HepG2 (cell line): ENCODE measurements around the gene DDRGK1. TPM values are rescaled to one million over a fixed set of nuclear protein-coding genes. Genes with fewer than 3 reads are reported as not detected.

Source experiments
- AGO2 ChIP-seq: fragments of 200-400 bp; formaldehyde crosslinking; optimal IDR thresholded peaks from 2 replicates; pipeline ENCODE3; 2017; ENCODE audit warnings: mild to moderate bottlenecking, low read depth, low read length, moderate library complexity
- CHD2 ChIP-seq: IDR thresholded peaks from 2 replicates; pipeline ENCODE4 v1.6.1; 2011; ENCODE audit warnings: low read depth, low read length, improper control_type of control experiment
- FOXP1 ChIP-seq, 2 experiments: fragments of 450-650 bp in 1 of 2; IDR thresholded peaks; 2 replicates each; pipeline ENCODE4 v1.6.1; 2017 to 2018; ENCODE audit warnings: antibody characterized with exemption in 1 of 2
- GATAD2A ChIP-seq: IDR thresholded peaks from 2 replicates; pipeline ENCODE4 v1.6.1; 2016
- HES4 ChIP-seq: sonication (generic); formaldehyde crosslinking; IDR thresholded peaks from 2 replicates; pipeline ENCODE4 v1.9.0; 2021; ENCODE audit warnings: mild to moderate bottlenecking, missing genetic modification reagents, borderline replicate concordance
- HIC2 ChIP-seq: sonication (generic); formaldehyde crosslinking; IDR thresholded peaks from 2 replicates; pipeline ENCODE4 v1.9.0; 2022; ENCODE audit warnings: low read depth, missing genetic modification reagents
- IKZF4 ChIP-seq: sonication (generic); formaldehyde crosslinking; IDR thresholded peaks from 2 replicates; pipeline ENCODE4 v1.5.1; 2020; ENCODE audit warnings: borderline replicate concordance, mild to moderate bottlenecking, low read depth, missing genetic modification reagents; ENCODE audit errors: not compliant biosample characterization
- NFIC ChIP-seq: IDR thresholded peaks from 2 replicates; pipeline ENCODE4 v1.6.1; 2012; ENCODE audit warnings: mild to moderate bottlenecking, low read length, inconsistent platforms
- NFKB2 ChIP-seq: sonication (generic); formaldehyde crosslinking; IDR thresholded peaks from 2 replicates; pipeline ENCODE4 v1.4.0; 2020; ENCODE audit warnings: missing genetic modification reagents, borderline replicate concordance
- PAWR ChIP-seq: sonication (generic); formaldehyde crosslinking; IDR thresholded peaks from 2 replicates; pipeline ENCODE4 v1.4.0; 2020; ENCODE audit warnings: missing genetic modification reagents, mild to moderate bottlenecking, borderline replicate concordance
- PCBP2 ChIP-seq: fragments of 200-400 bp; formaldehyde crosslinking; optimal IDR thresholded peaks from 2 replicates; pipeline ENCODE3; 2018; ENCODE audit warnings: low read length, low read depth; ENCODE audit not compliant: poor library complexity, severe bottlenecking
- SP2 ChIP-seq: sonication (generic); formaldehyde crosslinking; IDR thresholded peaks from 2 replicates; pipeline ENCODE4 v1.5.1; 2020; ENCODE audit warnings: mild to moderate bottlenecking, missing genetic modification reagents
- TRIM24 ChIP-seq: sonication (generic); formaldehyde crosslinking; IDR thresholded peaks from 2 replicates; pipeline ENCODE4 v1.8.0; 2022; ENCODE audit warnings: mild to moderate bottlenecking, missing genetic modification reagents
- ZC3H4 ChIP-seq: sonication (generic); formaldehyde crosslinking; IDR thresholded peaks from 2 replicates; pipeline ENCODE4 v1.4.0; 2020; ENCODE audit warnings: missing genetic modification reagents, borderline replicate concordance
- ZHX2 ChIP-seq, 2 experiments: sonication (generic) in 1 of 2; formaldehyde crosslinking in 1 of 2; IDR thresholded peaks; 2 replicates each; pipeline versions ENCODE4 v1.6.1 to v1.9.0; 2014 to 2022; ENCODE audit warnings: antibody characterized with exemption in 1 of 2, borderline replicate concordance in 1 of 2, inconsistent platforms in 1 of 2, low read depth in 1 of 2, missing genetic modification reagents in 1 of 2
- ZNF124 ChIP-seq: sonication (generic); formaldehyde crosslinking; IDR thresholded peaks from 2 replicates; pipeline ENCODE4 v1.4.0; 2020; ENCODE audit warnings: missing genetic modification reagents
- ZNF205 ChIP-seq: IDR thresholded peaks from 2 replicates; pipeline ENCODE4 v1.6.1; 2018; ENCODE audit warnings: missing biosample characterization, missing genetic modification reagents
- ZNF24 ChIP-seq: fragments of 450-650 bp; IDR thresholded peaks from 2 replicates; pipeline ENCODE4 v1.6.1; 2017; ENCODE audit warnings: antibody characterized with exemption, mild to moderate bottlenecking
- ZNF431 ChIP-seq: sonication (generic); formaldehyde crosslinking; IDR thresholded peaks from 2 replicates; pipeline ENCODE4 v1.9.0; 2022; ENCODE audit warnings: missing genetic modification reagents, low read depth, mild to moderate bottlenecking, borderline replicate concordance
- polyA plus RNA-seq, 8 experiments: library from polyadenylated mRNA; depleted of rRNA in 3 of 8; stranded (reverse) in 7 of 8; unstranded in 1 of 8; fragments of >200 nt; fragmentation: Illumina TruSeq in 4 of 8; extraction: Trizol in 4 of 8; gene quantifications; 2 replicates each; pipeline versions ENCODE4 v1.2.1 to v1.2.3, GENCODE V29; 2011 to 2016; ENCODE audit warnings: low read depth in 4 of 8, missing spikeins in 1 of 8, mixed read lengths in 1 of 8; ENCODE audit not compliant: insufficient read depth in 1 of 8
- total RNA-seq, 5 experiments: library from RNA; depleted of rRNA; stranded (reverse); fragments of >200 nt; fragmentation: Illumina TruSeq; extraction: Trizol; gene quantifications; 2 replicates each; pipeline ENCODE4 v1.2.3, GENCODE V29; 2016; ENCODE audit warnings: low read depth in 1 of 5
- TF ChIP-seq, protein P1 (sequence below): sonication (generic); formaldehyde crosslinking; IDR thresholded peaks from 2 replicates; pipeline ENCODE4 v1.4.0; 2020; ENCODE audit warnings: mild to moderate bottlenecking, missing genetic modification reagents

DDRGK1 gene
- total and polyA plus RNA-seq, 2 of the 13 experiments (the other 11 are each of a cell fraction or from before 2014, with no cell fraction given): 96.7 to 149 TPM

DNA sequence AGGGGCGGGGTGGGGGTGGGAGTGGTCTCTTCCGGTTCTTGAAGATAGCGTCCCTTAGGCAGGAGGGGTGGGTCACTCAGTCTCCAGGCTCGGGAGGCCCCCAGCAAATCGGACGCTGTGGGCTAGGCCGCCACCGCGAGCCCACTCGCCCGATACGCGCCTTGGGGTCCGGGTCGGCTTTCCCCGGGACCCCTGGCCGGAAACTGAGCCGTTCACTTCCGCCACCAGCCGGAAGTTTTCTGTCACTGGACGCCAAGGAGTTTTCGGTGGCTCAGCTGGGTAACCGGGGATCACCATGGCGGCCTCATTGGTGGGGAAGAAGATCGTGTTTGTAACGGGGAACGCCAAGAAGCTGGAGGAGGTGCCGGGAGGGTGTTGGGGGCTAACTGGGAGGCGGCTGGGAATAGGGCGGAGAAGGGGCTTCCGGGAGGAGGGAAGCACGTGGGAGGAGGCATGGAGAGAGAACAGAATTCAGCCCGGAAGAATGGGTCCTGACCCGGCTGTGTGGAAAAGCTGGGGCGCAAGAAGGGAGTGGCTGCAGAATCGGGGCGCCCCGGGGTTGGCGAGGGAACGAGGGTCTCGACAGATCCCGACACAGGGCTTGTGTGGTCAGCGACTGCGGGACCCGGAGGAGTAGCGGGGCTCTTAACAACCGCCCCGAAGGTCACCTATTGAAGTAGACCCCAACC lies 4.9 kb upstream of the DDRGK1 start, which contains the start of gene ITPA (continued):
- TF ChIP-seq FOXP1 (IDR thresholded peaks at IDR 0.05) (no peak), FOXP1 (CRISPR knock-in tag; IDR thresholded peaks at IDR 0.05) (no peak), SP2 (peak; percentile 57), GATAD2A (CRISPR knock-in tag) (peak; percentile 59), PAWR (CRISPR knock-in tag) (peak; percentile 39), NFKB2 (CRISPR knock-in tag) (peak; percentile 83; the same call in 1 of the 2 replicates), ZHX2 (IDR thresholded peaks at IDR 0.05; ENCODE audit: low read depth) (peak; percentile 61; the same call in 1 of the 2 replicates), ZHX2 (CRISPR knock-in tag; IDR thresholded peaks at IDR 0.05; ENCODE audit: borderline replicate concordance) (no peak), PCBP2 (no peak), ZNF124 (no peak; the same call in 1 of the 2 replicates), IKZF4 (no peak), AGO2 (peak; percentile 83), HES4 (CRISPR knock-in tag) (peak; percentile 66; the same call in 1 of the 2 replicates), CHD2 (no peak), HIC2 (no peak; the same call in 1 of the 2 replicates), TRIM24 (CRISPR knock-in tag) (no peak), ZNF205 (CRISPR knock-in tag) (peak; percentile 75; the same call in 1 of the 2 replicates), ZNF431 (CRISPR knock-in tag) (0 out of 2 replicates have a peak, but pooled peaks have one; percentile 47), ZC3H4 (CRISPR knock-in tag) (no peak), NFIC (peak; percentile 50; the same call in 1 of the 2 replicates), ZNF24 (no peak)
- TF ChIP-seq, protein P1, sequence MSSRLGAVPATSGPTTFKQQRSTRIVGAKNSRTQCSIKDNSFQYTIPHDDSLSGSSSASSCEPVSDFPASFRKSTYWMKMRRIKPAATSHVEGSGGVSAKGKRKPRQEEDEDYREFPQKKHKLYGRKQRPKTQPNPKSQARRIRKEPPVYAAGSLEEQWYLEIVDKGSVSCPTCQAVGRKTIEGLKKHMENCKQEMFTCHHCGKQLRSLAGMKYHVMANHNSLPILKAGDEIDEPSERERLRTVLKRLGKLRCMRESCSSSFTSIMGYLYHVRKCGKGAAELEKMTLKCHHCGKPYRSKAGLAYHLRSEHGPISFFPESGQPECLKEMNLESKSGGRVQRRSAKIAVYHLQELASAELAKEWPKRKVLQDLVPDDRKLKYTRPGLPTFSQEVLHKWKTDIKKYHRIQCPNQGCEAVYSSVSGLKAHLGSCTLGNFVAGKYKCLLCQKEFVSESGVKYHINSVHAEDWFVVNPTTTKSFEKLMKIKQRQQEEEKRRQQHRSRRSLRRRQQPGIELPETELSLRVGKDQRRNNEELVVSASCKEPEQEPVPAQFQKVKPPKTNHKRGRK (CRISPR knock-in tag): no peak
